Vagina (tissue), 2 donors: ENCODE data around the gene FBXW2.

Experiments
- CTCF ChIP-seq, 3 experiments: fragments of 450-650 bp in 2 of 3; fragments of 200-600 bp in 1 of 3; sonication (generic) in 1 of 3; IDR thresholded peaks; one replicate each; pipeline ENCODE4 v1.5.1; 2017 to 2019; ENCODE audit warnings: antibody characterized with exemption in 3 of 3, mild to moderate bottlenecking in 2 of 3, moderate library complexity in 2 of 3
- POLR2A ChIP-seq, 2 donors: fragments of 450-650 bp; IDR thresholded peaks; one replicate each; pipeline ENCODE4 v1.6.1; 2017; ENCODE audit warnings: antibody characterized with exemption in 2 of 2, mild to moderate bottlenecking in 2 of 2, moderate library complexity in 2 of 2
- POLR2AphosphoS5 ChIP-seq, 2 donors: sonication (generic); formaldehyde crosslinking; IDR thresholded peaks; one replicate each; pipeline ENCODE4 v1.9.0; 2017; ENCODE audit warnings: antibody characterized with exemption in 2 of 2, mild to moderate bottlenecking in 2 of 2, low read depth in 1 of 2; ENCODE audit not compliant: insufficient read depth in 1 of 2

DNA sequence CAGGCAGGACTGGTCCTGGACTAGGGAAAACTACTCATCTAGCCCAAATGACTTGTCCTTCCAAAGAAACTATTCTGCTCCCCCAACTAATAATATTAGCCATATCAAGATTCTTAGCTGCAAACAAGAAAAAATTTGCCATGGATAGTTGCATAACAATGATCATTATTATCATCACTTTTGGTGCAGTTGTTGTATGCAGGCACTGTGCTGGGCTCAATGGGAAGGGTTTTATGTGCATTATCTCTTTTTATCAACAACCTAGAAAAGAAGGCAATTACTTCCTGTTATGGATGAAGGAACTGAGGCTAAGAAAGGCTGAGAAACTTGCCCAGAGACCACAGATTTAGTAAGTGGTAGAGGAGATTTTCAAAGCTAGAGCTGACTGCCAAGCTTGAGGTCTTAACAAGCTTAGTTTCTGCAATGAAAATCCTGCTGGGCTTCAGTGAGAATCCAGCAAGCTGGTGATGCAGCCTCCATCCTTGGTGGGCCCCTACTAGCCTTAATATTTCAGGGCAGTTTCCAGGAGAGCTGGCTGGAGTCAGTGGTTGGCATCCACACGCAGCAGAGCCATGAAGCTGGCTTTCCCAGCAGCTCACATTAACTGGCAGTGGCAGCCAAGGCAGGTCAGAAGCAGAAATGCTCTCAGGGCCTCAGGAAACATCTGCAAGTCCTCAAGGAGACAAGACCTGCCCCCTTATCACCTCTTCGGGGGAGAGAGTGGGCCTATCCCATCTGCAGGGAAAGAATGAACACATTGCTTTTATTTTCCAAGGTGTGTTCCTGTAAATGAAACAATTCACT lies 58.4 kb downstream of the FBXW2 start:
- TF ChIP-seq POLR2A (IDR thresholded peaks at IDR 0.05) (no peak), CTCF (IDR thresholded peaks at IDR 0.05) (no peak), POLR2AphosphoS5 (IDR thresholded peaks at IDR 0.05; ENCODE audit: insufficient read depth in 1 of 2, low read depth in 1 of 2) (no peak)
